T-cell (primary cell): ENCODE data around the gene KCTD4. TPM values are rescaled to one million over a fixed set of nuclear protein-coding genes. Genes with fewer than 3 reads are reported as not detected.

Experiments
- ATAC-seq, 4 experiments: fragments of 200-7000 bp in 3 of 4; fragments of 150-1000 bp in 1 of 4; cut with Tn5 transposase; replicated peaks in 1 of 4; 1 replicate in 3 of 4; 2 replicates in 1 of 4; pipeline ENCODE4 v1.10.0; 2021; ENCODE audit warnings: moderate library complexity in 3 of 4, mild to moderate bottlenecking in 2 of 4, moderate number of reproducible peaks in 1 of 4
- CTCF ChIA-PET, 2 donors: fragments of 300-600 bp; sonication (Branson Sonifier 250); formaldehyde crosslinking; loops; one replicate each; lab custom pipeline; 2022; ENCODE audit warnings: antibody characterized with exemption in 2 of 2; lab: Charles Lee
- POLR2A ChIA-PET, 2 donors: fragments of 300-600 bp; sonication (Branson Sonifier 250); formaldehyde crosslinking; loops; one replicate each; lab custom pipeline; 2022; ENCODE audit warnings: antibody characterized with exemption in 2 of 2; lab: Charles Lee
- DNase-seq, 35 experiments: peaks; one replicate each; pipeline versions ENCODE4 v3.0.0 to v3.0.0-alpha.2; 2013 to 2023
- H3K27ac ChIP-seq: one replicate; pipeline ENCODE4 v1.5.1; 2013; ENCODE audit warnings: low read length
- H3K27me3 ChIP-seq, 2 experiments: replicated peaks in 1 of 2; 1 replicate in 1 of 2; 2 replicates in 1 of 2; pipeline versions ENCODE4 v1.6.1 to v1.7.0; 2013; ENCODE audit warnings: low read length in 1 of 2, mixed read lengths in 1 of 2; ENCODE audit not compliant: control insufficient read depth in 2 of 2, insufficient read depth in 2 of 2; ENCODE audit errors: extremely low read depth in 1 of 2
- H3K36me3 ChIP-seq, 2 donors: 1 replicate in 1 of 2; 2 replicates in 1 of 2; pipeline versions ENCODE4 v1.6.1 to v1.7.0; 2013; ENCODE audit warnings: low read length in 1 of 2; ENCODE audit not compliant: control insufficient read depth in 2 of 2, insufficient read depth in 1 of 2; ENCODE audit errors: extremely low read depth in 1 of 2
- H3K4me1 ChIP-seq, 2 experiments: 1 replicate in 1 of 2; 2 replicates in 1 of 2; pipeline versions ENCODE4 v1.6.1 to v1.7.0; 2013; ENCODE audit warnings: low read length in 2 of 2, mixed read lengths in 1 of 2; ENCODE audit not compliant: insufficient read depth in 2 of 2, control insufficient read depth in 1 of 2; ENCODE audit errors: extremely low read depth in 1 of 2
- H3K4me3 ChIP-seq, 2 donors: 1 replicate in 1 of 2; 2 replicates in 1 of 2; pipeline versions ENCODE4 v1.5.1 to v1.7.0; 2013; ENCODE audit warnings: mild to moderate bottlenecking in 2 of 2, low read length in 1 of 2, moderate library complexity in 1 of 2; ENCODE audit not compliant: control insufficient read depth in 1 of 2; ENCODE audit errors: extremely low read depth in 1 of 2
- H3K9me3 ChIP-seq: 2 replicates; pipeline ENCODE4 v1.7.0; 2013
- H3K27ac Mint-ChIP-seq, 2 donors: one replicate each; pipeline ENCODE4 v1.8.0; 2020 to 2021; ENCODE audit warnings: mild to moderate bottlenecking in 2 of 2, mixed read lengths in 2 of 2
- H3K27me3 Mint-ChIP-seq, 2 donors: one replicate each; pipeline ENCODE4 v1.8.0; 2021 to 2022; ENCODE audit warnings: mixed read lengths in 2 of 2
- H3K36me3 Mint-ChIP-seq: one replicate; pipeline ENCODE4 v1.8.0; 2021; ENCODE audit warnings: mixed read lengths
- H3K4me1 Mint-ChIP-seq, 3 donors: one replicate each; pipeline ENCODE4 v1.8.0; 2020 to 2022; ENCODE audit warnings: mixed read lengths in 3 of 3, mild to moderate bottlenecking in 1 of 3
- H3K4me3 Mint-ChIP-seq, 3 donors: one replicate each; pipeline ENCODE4 v1.8.0; 2020 to 2022; ENCODE audit warnings: mild to moderate bottlenecking in 3 of 3, mixed read lengths in 3 of 3, moderate library complexity in 3 of 3
- H3K9me3 Mint-ChIP-seq, 3 donors: one replicate each; pipeline ENCODE4 v1.8.0; 2020 to 2022; ENCODE audit warnings: mixed read lengths in 3 of 3
- WGBS: methylation state at CpG from one replicate; pipeline ENCODE4 v1.1.5; 2013; ENCODE audit warnings: missing lambda C conversion rate; ENCODE audit not compliant: insufficient coverage; 5-methylcytosine and 5-hydroxymethylcytosine counted together
- total RNA-seq, 35 experiments: library from RNA in 6 of 35; stranded (reverse) in 6 of 35; fragments of 120-200 nt in 1 of 35; gene quantifications; one replicate each; pipeline versions ENCODE4 v1.2.1 to v1.2.4 and lab custom pipeline; 2013 to 2026

KCTD4 gene
- total RNA-seq, 5 donors from 2014 or later (not counting 1 experiment from before 2014, with no cell fraction given), result not detected

GRCh38 chr13:45240143-45240542 lies 39.3 kb upstream of the KCTD4 start:
- CTCF ChIA-PET, result interaction anchor here in 1 of 2 donors (0.6 to 0.7 kb wide), 2 partner anchors 120 to 154 kb away, joined by 3 to 4 read pairs; no protein-coding TSS in a partner anchor
- H3K36me3 Mint-ChIP-seq, result peaks cover 6% of the 10 kb centered on the region
- H3K27me3 Mint-ChIP-seq, result no peaks in the 10 kb centered on the region
- H3K27me3 ChIP-seq, result no peaks in the 10 kb centered on the region
- H3K9me3 Mint-ChIP-seq, result no peaks in the 10 kb centered on the region
- POLR2A ChIA-PET, result interaction anchor here in 1 of 2 donors (0.5 kb wide), 2 partner anchors 25 to 136 kb away, joined by 3 read pairs; no protein-coding TSS in a partner anchor
- no peaks in the 10 kb centered on the region for H3K36me3 ChIP-seq
- H3K9me3 ChIP-seq, result no peaks in the 10 kb centered on the region
- H3K4me3 Mint-ChIP-seq, result no peak overlapping the region
- no peak overlapping the region for H3K4me3 ChIP-seq
- H3K4me1 Mint-ChIP-seq, result peaks cover 5 to 17% (median 11%) of the 10 kb centered on the region in 3 donors
- DNase-seq (no peak), ATAC-seq (no peak)
- no peaks in the 10 kb centered on the region for H3K4me1 ChIP-seq
- no peak overlapping the region for H3K27ac Mint-ChIP-seq
- no peak overlapping the region for H3K27ac ChIP-seq

GRCh38 chr13:45238945-45239795 lies 38.3 kb upstream of the KCTD4 start:
- Mint-ChIP-seq H3K27ac (no peak overlapping the region), H3K4me3 (no peak overlapping the region), H3K9me3 (no peaks in the 10 kb centered on the region), H3K4me1 (peaks cover 5 to 17% (median 11%) of the 10 kb centered on the region in 3 donors), H3K36me3 (peaks cover 6% of the 10 kb centered on the region), H3K27me3 (no peaks in the 10 kb centered on the region)
- H3K36me3 ChIP-seq, result no peaks in the 10 kb centered on the region
- POLR2A ChIA-PET, result interaction anchor here (0.5 to 0.7 kb wide), 3 partner anchors 38 to 135 kb away, joined by 3 to 7 read pairs (median 4); no protein-coding TSS in a partner anchor
- WGBS, result 100% methylated on average over 1 of the region's 4 CpGs
- DNase-seq (no peak), ATAC-seq (no peak)
- no peak overlapping the region for H3K4me3 ChIP-seq
- CTCF ChIA-PET, result interaction anchor here in 1 of 2 donors (0.6 to 0.7 kb wide), 2 partner anchors 121 to 155 kb away, joined by 3 to 4 read pairs; no protein-coding TSS in a partner anchor
- H3K27ac ChIP-seq, result no peak overlapping the region
- no peaks in the 10 kb centered on the region for H3K27me3 ChIP-seq
- H3K4me1 ChIP-seq, result no peaks in the 10 kb centered on the region
- no peaks in the 10 kb centered on the region for H3K9me3 ChIP-seq

- Mint-ChIP-seq H3K27ac (no peak overlapping the region), H3K4me1 (peaks cover 0 to 11% (median 0%) of the 10 kb centered on the region in 3 donors), H3K9me3 (no peaks in the 10 kb centered on the region), H3K36me3 (peaks cover 21% of the 10 kb centered on the region), H3K27me3 (no peaks in the 10 kb centered on the region), H3K4me3 (no peak overlapping the region)
- POLR2A ChIA-PET, result interaction anchor here in 1 of 2 donors (1.1 kb wide), 1 partner anchor 122 kb away, joined by 3 read pairs; no protein-coding TSS in a partner anchor
- H3K36me3 ChIP-seq, result no peaks in the 10 kb centered on the region
- no CpG with 5 or more reads among the region's 2 CpGs for WGBS
- no peaks in the 10 kb centered on the region for H3K9me3 ChIP-seq
- DNase-seq (no peak), ATAC-seq (no peak)
- no peak overlapping the region for H3K27ac ChIP-seq
- no peaks in the 10 kb centered on the region for H3K4me1 ChIP-seq
- no peaks in the 10 kb centered on the region for H3K27me3 ChIP-seq
- H3K4me3 ChIP-seq, result no peak overlapping the region
- CTCF ChIA-PET, result no interaction called here
These were observed 31.7 kb upstream of the KCTD4 start for GRCh38 chr13:45232591-45232990.

- Mint-ChIP-seq H3K36me3 (peaks cover 21% of the 10 kb centered on the region), H3K4me3 (no peak overlapping the region), H3K4me1 (peaks cover 0 to 11% (median 0%) of the 10 kb centered on the region in 3 donors), H3K27ac (no peak overlapping the region), H3K27me3 (no peaks in the 10 kb centered on the region), H3K9me3 (no peaks in the 10 kb centered on the region)
- CTCF ChIA-PET, result interaction anchor here in 1 of 2 donors (0.7 kb wide), 1 partner anchor 104 kb away, joined by 3 read pairs; no protein-coding TSS in a partner anchor
- ATAC-seq (no peak), DNase-seq (no peak)
- no peaks in the 10 kb centered on the region for H3K27me3 ChIP-seq
- no peak overlapping the region for H3K4me3 ChIP-seq
- no peaks in the 10 kb centered on the region for H3K36me3 ChIP-seq
- POLR2A ChIA-PET, result interaction anchor here in 1 of 2 donors (1.1 kb wide), 1 partner anchor 122 kb away, joined by 3 read pairs; no protein-coding TSS in a partner anchor
- no CpG with 5 or more reads among the region's 1 CpG for WGBS
- no peaks in the 10 kb centered on the region for H3K9me3 ChIP-seq
- no peak overlapping the region for H3K27ac ChIP-seq
- H3K4me1 ChIP-seq, result no peaks in the 10 kb centered on the region
These were observed 30.9 kb upstream of the KCTD4 start for GRCh38 chr13:45231722-45232121.

- H3K4me3 ChIP-seq, result no peak overlapping the region
- no peaks in the 10 kb centered on the region for H3K27me3 ChIP-seq
- H3K36me3 ChIP-seq, result no peaks in the 10 kb centered on the region
- ATAC-seq (no peak), DNase-seq (no peak)
- H3K27ac ChIP-seq, result no peak overlapping the region
- H3K27ac Mint-ChIP-seq, result no peak overlapping the region
- H3K27me3 Mint-ChIP-seq, result no peaks in the 10 kb centered on the region
- H3K9me3 ChIP-seq, result no peaks in the 10 kb centered on the region
- no peaks in the 10 kb centered on the region for H3K4me1 ChIP-seq
- CTCF ChIA-PET, result interaction anchor here in 1 of 2 donors (0.7 kb wide), 1 partner anchor 104 kb away, joined by 3 read pairs; no protein-coding TSS in a partner anchor
- H3K36me3 Mint-ChIP-seq, result peaks cover 19% of the 10 kb centered on the region
- H3K4me1 Mint-ChIP-seq, result peaks cover 0 to 11% (median 0%) of the 10 kb centered on the region in 3 donors
- H3K4me3 Mint-ChIP-seq, result no peak overlapping the region
- H3K9me3 Mint-ChIP-seq, result no peaks in the 10 kb centered on the region
- WGBS, result no CpG with 5 or more reads among the region's 4 CpGs
- POLR2A ChIA-PET, result no interaction called here
These were observed 30.5 kb upstream of the KCTD4 start for GRCh38 chr13:45231305-45231704.

GRCh38 chr13:45229172-45229571 lies 28.3 kb upstream of the KCTD4 start:
- Mint-ChIP-seq H3K36me3 (peaks cover 20% of the 10 kb centered on the region), H3K9me3 (no peaks in the 10 kb centered on the region)
- 88% methylated on average over 2 of the region's 4 CpGs for WGBS

More at GRCh38 chr13:45229172-45229571, 28.3 kb upstream of the KCTD4 start:
- no peaks in the 10 kb centered on the region for H3K36me3 ChIP-seq
- Mint-ChIP-seq H3K27ac (no peak overlapping the region), H3K4me3 (no peak overlapping the region), H3K4me1 (peaks cover 0 to 14% (median 2%) of the 10 kb centered on the region in 3 donors), H3K27me3 (no peaks in the 10 kb centered on the region)
- POLR2A ChIA-PET, result no interaction called here
- no peaks in the 10 kb centered on the region for H3K4me1 ChIP-seq
- no peak overlapping the region for H3K27ac ChIP-seq
- H3K4me3 ChIP-seq, result no peak overlapping the region
- ATAC-seq, result no peak
- H3K27me3 ChIP-seq, result no peaks in the 10 kb centered on the region
- no peaks in the 10 kb centered on the region for H3K9me3 ChIP-seq
- DNase-seq, result no peak
- CTCF ChIA-PET, result no interaction called here
